ENCODE data around the gene ZNF70.

ZNF70 gene

GRCh38 chr22:23716811-23717801, 33.8 kb downstream of the ZNF70 start:
- peak; percentile 49 for DNase-seq (ENCODE audit: low read depth)

- no peak for DNase-seq (ENCODE audit: low read depth)
Measured at GRCh38 chr22:23715806-23716375, 35.0 kb downstream of the ZNF70 start.

- DNase-seq (ENCODE audit: low read depth), result no peak
Measured at GRCh38 chr22:23714596-23715578, 36.0 kb downstream of the ZNF70 start.

GRCh38 chr22:23713696-23714595, 37.0 kb downstream of the ZNF70 start:
- no peak for DNase-seq (ENCODE audit: low read depth)

- no peak for DNase-seq (ENCODE audit: low read depth)
Measured at GRCh38 chr22:23712256-23712655, 38.7 kb downstream of the ZNF70 start.

- no peak for DNase-seq (ENCODE audit: low read depth)
Measured at GRCh38 chr22:23709107-23709506, 41.8 kb downstream of the ZNF70 start.

GRCh38 chr22:23708270-23708669, 42.6 kb downstream of the ZNF70 start:
- DNase-seq (ENCODE audit: low read depth), result no peak

- DNase-seq (ENCODE audit: low read depth), result no peak
Measured at GRCh38 chr22:23705358-23705757, 45.6 kb downstream of the ZNF70 start.

GRCh38 chr22:23704829-23705228, 46.1 kb downstream of the ZNF70 start:
- no peak for DNase-seq (ENCODE audit: low read depth)

- no peak for DNase-seq (ENCODE audit: low read depth)
Measured at GRCh38 chr22:23704062-23704461, 46.9 kb downstream of the ZNF70 start.

GRCh38 chr22:23700706-23701105, 50.2 kb downstream of the ZNF70 start:
- DNase-seq (ENCODE audit: low read depth), result no peak

GRCh38 chr22:23698673-23699235, 52.2 kb downstream of the ZNF70 start:
- no peak for DNase-seq (ENCODE audit: low read depth)

GRCh38 chr22:23698094-23698493, 52.8 kb downstream of the ZNF70 start:
- no peak for DNase-seq (ENCODE audit: low read depth)

GRCh38 chr22:23697031-23697970, 53.6 kb downstream of the ZNF70 start:
- no peak for DNase-seq (ENCODE audit: low read depth)

- DNase-seq (ENCODE audit: low read depth), result no peak
Measured at GRCh38 chr22:23696326-23696851, 54.5 kb downstream of the ZNF70 start.

GRCh38 chr22:23695571-23696325, 55.2 kb downstream of the ZNF70 start:
- no peak for DNase-seq (ENCODE audit: low read depth)

- DNase-seq (ENCODE audit: low read depth), result no peak
Measured at GRCh38 chr22:23695141-23695540, 55.8 kb downstream of the ZNF70 start.

- DNase-seq (ENCODE audit: low read depth), result no peak
Measured at GRCh38 chr22:23693979-23694680, 56.8 kb downstream of the ZNF70 start.

All from HS-27A (cell line).